Activated effector memory CD4-positive, alpha-beta T cell treated with anti-CD3 and anti-CD28 coated beads, Interleukin-2, amount 50 U/mL, for 16 hours (primary cell): ENCODE results near the gene SIK3.
"Not testable (repeated sequence)": the region's sequence is repeated elsewhere in the genome, so short reads cannot be mapped to it uniquely, and the experiment has no call there.

Experiments
- DNase-seq: peaks from one replicate; pipeline ENCODE4 v3.0.0-alpha.2; 2020

The SIK3 gene

GRCh38 chr11:116813170-116813569 lies 285.1 kb downstream of the SIK3 start:
- DNase-seq: no peak

- no peak for DNase-seq
Measured at GRCh38 chr11:116812109-116812508, 286.1 kb downstream of the SIK3 start.

- DNase-seq: no peak
Measured at GRCh38 chr11:116811194-116811593, 287.0 kb downstream of the SIK3 start.

- DNase-seq: no peak
Measured at GRCh38 chr11:116808262-116809175, 289.7 kb downstream of the SIK3 start.

- no peak for DNase-seq
Measured at GRCh38 chr11:116807601-116808261, 290.5 kb downstream of the SIK3 start.

- no peak for DNase-seq
Measured at GRCh38 chr11:116804001-116804400, 294.2 kb downstream of the SIK3 start.

GRCh38 chr11:116801662-116802061 lies 296.6 kb downstream of the SIK3 start:
- DNase-seq: not testable (repeated sequence)

GRCh38 chr11:116800610-116801009 lies 297.6 kb downstream of the SIK3 start:
- no peak for DNase-seq

GRCh38 chr11:116798368-116798767 lies 299.9 kb downstream of the SIK3 start:
- no peak for DNase-seq

GRCh38 chr11:116797816-116798215 lies 300.4 kb downstream of the SIK3 start:
- DNase-seq: no peak

GRCh38 chr11:116796548-116796947 lies 301.7 kb downstream of the SIK3 start:
- no peak for DNase-seq

- DNase-seq: no peak
Measured at GRCh38 chr11:116794851-116795250, 303.4 kb downstream of the SIK3 start.

- DNase-seq: no peak
Measured at GRCh38 chr11:116793772-116794097, 304.5 kb downstream of the SIK3 start.
